KOPT-K1 (cell line): ENCODE measurements around the gene FKBP1A.
"Not testable (repeated sequence)": the region's sequence is repeated elsewhere in the genome, so short reads cannot be mapped to it uniquely, and the experiment has no call there.

Experiments used
- H3K27ac ChIP-seq: fragments of 200-600 bp; sonication (generic); 2 replicates; pipeline ENCODE4 v1.5.1; 2016; ENCODE audit warnings: antibody characterized with exemption, mild to moderate bottlenecking, low read depth, low read length; ENCODE audit not compliant: poor library complexity, severe bottlenecking
- H3K36me3 ChIP-seq: fragments of 200-600 bp; sonication (generic); 2 replicates; pipeline ENCODE4 v1.5.1; 2017; ENCODE audit warnings: antibody characterized with exemption, mild to moderate bottlenecking, low read length, moderate library complexity; ENCODE audit not compliant: insufficient read depth
- H3K9me3 ChIP-seq: fragments of 200-600 bp; sonication (generic); 2 replicates; pipeline ENCODE4 v1.5.1; 2017; ENCODE audit warnings: antibody characterized with exemption, low read length, mild to moderate bottlenecking; ENCODE audit not compliant: insufficient read depth, poor library complexity, severe bottlenecking

Gene FKBP1A

DNA sequence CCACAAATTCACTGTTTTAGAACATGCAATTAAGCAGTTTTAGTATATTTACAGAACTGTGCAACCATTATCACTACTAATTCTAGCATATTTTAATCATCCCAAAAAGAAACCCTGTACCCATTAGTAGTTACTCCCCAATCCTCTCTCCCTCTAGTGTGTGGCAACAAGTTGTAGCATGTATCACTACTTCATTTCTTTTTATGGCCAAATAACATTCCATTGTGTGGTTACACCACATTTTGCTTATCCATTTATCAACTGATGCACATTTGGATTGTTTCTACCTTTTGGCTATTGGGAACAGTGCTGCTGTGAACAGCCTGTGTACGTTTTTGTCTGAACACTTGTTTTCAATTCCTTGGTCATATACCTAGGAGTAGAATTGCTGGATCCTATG lies 31.5 kb upstream of the FKBP1A start:
- Histone ChIP-seq H3K27ac (no peak overlapping the region), H3K9me3 (peaks cover 20% of the 10 kb centered on the region)

DNA sequence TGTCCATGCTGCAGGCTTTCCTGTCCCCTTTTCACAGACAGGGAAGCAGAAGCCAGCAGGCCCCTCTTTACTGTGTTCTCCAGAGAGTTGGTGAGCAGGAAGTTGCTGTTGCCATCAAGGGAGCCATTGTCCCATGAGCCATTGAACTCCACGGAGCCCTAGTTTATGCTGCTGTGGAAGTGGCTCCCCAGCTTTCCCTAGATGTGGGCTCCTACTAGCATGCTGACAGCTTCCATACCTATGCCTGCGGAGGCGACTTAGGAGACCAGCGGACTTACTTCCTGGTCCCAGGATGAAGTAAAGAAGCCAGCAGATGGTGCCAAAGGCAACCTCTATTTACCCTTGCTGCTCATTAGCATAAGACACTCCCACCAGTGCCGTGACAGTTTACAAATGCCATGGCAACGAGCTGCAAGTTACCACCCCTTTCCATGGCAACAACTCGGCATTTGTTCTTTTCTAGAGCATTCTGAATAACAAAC lies 30.8 kb upstream of the FKBP1A start:
- H3K27ac ChIP-seq = no peak overlapping the region
- peaks cover 20% of the 10 kb centered on the region for H3K9me3 ChIP-seq
- H3K36me3 ChIP-seq = no peaks in the 10 kb centered on the region

More for the DNA sequence above, 31.5 kb upstream of the FKBP1A start:
- no peaks in the 10 kb centered on the region for H3K36me3 ChIP-seq

DNA sequence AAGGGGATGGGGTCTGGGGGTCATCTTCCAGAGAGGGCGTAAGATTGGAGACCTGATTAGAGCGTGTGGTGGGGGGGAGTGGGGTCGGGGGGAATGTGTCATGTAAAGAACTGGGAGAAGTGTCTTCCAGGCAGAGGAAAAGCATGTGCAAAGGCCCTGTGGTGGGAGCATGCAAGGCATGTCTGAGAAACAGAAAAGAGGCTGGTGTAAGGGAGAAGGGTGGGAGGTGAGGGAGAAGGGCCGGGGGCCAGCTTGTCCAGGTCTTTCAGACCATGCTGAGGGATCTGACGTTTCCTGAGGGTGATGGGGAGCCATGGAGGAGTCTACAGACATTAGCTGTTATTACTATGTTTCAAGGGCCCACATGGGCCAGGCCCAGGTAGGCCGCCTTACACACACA lies 30.4 kb upstream of the FKBP1A start:
- H3K27ac ChIP-seq = no peak overlapping the region
- no peaks in the 10 kb centered on the region for H3K36me3 ChIP-seq
- H3K9me3 ChIP-seq = peaks cover 20% of the 10 kb centered on the region

DNA sequence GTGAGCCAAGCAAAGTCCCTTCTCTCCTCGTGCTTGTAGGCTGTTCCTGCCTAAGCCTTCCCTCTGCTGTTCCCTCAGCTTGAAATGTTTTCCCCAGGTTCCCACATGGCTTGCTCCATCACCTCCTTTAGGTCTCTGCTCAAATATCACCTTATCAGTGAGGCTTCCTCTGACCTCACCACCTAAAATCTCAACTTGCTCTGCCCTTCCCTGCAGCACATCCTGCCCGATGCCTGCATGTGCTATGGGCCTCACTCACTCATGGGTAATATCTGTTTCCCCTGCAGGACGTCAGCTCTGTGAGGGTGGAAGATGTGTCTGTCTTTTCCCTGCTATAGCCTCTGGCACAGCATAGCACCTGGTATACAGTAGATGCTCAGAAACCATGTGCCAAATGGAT lies 29.9 kb upstream of the FKBP1A start:
- H3K36me3 ChIP-seq = no peaks in the 10 kb centered on the region
- peaks cover 20% of the 10 kb centered on the region for H3K9me3 ChIP-seq
- no peak overlapping the region for H3K27ac ChIP-seq

DNA sequence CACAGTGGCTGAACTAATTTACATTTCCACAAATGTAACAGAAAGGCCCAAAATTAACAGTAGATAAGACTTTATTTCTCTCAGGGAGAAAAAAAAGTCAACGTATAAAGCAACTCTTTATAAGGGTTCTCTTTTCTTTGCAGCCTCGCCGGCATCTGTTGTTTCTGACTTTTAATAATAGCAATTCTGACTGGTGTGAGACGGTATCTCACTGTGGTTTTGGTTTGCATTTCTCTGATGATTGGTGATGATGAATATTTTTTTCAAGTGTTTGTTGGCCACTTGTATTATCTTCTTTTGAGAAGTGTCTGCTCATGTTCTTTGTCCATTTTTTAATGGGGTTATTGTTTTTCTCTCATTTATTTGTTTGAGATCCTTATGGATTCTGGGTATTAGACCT lies 27.2 kb upstream of the FKBP1A start:
- Histone ChIP-seq H3K36me3 (no peaks in the 10 kb centered on the region), H3K27ac (no peak overlapping the region), H3K9me3 (peaks cover 20% of the 10 kb centered on the region)

DNA sequence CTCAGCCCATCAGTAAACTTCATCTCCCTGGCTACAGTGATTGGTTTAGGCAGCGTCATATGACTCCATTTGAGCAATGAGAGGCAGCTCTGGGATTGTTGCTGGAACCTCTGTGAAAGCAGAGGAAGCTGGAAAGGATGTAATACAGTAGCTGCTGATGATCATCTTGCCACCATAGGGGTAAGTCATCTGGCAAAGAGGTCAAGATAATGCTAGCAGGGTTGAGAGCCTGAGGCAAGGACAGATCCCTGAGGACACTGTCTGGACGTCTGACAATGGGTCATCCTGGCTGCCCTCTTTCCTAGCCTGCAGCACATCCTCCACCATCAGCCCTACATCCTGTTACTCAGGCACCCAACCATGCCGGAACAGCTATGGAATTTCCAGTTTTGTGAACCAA lies 25.5 kb upstream of the FKBP1A start:
- H3K27ac ChIP-seq = no peak overlapping the region
- peaks cover 20% of the 10 kb centered on the region for H3K9me3 ChIP-seq
- no peaks in the 10 kb centered on the region for H3K36me3 ChIP-seq

DNA sequence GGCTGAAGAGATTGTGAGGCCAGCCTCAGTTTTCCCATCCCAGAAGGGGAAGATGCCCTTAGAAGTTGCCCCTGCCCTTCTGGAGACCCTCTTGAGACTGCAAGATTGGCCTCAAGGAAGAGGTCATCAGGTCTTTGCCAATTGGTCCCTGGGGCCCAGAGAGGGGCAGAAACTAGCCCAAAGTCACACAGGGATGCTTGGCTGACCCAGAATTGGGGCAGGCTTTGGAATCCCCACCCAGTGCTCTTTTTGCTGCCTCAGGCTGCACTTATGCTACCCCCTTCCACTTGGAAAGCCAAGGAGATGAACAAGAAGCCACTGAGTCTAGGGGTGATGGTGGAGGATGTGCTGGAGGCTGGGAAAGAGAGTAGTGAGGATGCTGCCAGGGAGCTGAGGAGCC lies 24.9 kb upstream of the FKBP1A start:
- Histone ChIP-seq H3K27ac (no peak overlapping the region), H3K36me3 (no peaks in the 10 kb centered on the region), H3K9me3 (peaks cover 20% of the 10 kb centered on the region)

DNA sequence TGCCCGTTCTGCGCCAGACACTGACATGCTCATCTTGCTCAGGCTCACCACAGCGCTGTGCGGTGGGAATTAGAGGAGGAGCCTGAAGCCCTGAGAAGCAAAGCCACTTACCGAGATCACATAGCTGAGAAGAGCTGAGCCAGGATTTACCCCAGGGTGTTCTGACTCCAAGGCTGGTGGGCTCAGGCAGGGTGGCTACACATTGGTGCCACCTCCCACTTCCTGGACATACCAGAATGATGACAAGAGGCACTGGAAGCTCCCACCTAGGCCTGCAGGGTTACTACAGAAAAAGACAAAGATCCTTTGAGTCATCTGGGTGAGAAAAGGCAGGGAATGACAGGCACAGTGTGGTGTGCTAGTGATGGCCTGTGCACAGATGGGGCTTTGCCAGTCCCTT lies 24.4 kb upstream of the FKBP1A start:
- Histone ChIP-seq H3K36me3 (no peaks in the 10 kb centered on the region), H3K9me3 (peaks cover 20% of the 10 kb centered on the region), H3K27ac (no peak overlapping the region)

DNA sequence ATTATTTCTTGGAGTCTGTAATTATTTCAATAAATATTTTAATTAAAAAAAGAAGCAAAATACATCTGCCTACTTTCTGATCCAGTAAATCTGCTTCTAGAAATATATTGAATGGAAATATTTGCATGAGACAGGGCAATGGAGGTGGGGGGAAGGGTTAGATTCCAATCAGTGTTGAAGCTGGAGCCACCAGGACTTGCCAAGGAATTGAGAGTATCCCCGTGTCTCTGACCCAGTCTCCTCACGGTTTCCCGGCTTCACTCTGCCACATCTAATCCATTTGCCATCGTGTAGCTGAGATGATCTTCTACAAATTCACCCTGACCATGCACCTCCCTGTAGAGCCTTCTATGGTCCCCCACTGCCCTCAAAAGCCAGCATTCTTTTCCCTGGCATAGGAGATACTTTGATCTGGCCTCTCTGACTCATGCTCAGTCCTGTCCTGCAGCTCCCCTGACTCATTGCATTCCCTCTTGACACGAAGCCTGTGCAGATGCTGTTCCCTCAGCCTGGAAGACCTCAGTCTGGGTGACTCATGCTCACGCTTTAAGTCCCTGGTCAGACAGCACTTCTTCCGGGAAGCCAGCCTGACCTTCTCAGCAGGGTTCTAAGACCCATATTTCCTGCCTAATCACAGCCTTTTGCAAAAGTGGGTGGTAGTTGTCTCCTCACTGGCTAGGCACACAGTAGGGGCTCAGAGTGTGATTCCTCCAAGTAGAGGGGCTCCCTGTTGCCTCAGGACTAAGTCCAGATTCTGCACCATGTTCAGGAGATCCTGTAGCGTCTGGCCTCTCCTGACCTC lies 23.0 kb upstream of the FKBP1A start:
- no peak overlapping the region for H3K27ac ChIP-seq

DNA sequence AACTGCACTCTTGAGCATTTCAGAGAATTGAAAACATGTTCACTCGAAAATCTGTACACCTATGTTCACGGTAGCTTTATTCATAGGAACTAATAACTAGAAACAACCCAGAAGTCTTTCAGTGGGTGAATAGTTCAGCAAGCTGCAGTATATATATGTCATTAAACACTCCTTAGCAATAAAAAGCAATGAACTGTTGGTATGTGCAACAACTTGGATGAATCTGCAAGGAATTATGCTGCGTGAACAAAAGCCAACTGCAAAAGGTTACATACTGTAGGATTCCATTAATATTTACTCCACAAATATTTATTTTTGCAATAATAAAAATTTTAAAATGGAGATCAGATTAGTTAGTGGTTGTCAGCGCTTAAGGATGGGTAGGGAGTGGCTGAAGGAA lies 22.1 kb upstream of the FKBP1A start:
- Histone ChIP-seq H3K36me3 (no peaks in the 10 kb centered on the region), H3K9me3 (peaks cover 10% of the 10 kb centered on the region), H3K27ac (no peak overlapping the region)

More for the DNA sequence above, 23.0 kb upstream of the FKBP1A start:
- Histone ChIP-seq H3K9me3 (peaks cover 15% of the 10 kb centered on the region), H3K36me3 (no peaks in the 10 kb centered on the region)

DNA sequence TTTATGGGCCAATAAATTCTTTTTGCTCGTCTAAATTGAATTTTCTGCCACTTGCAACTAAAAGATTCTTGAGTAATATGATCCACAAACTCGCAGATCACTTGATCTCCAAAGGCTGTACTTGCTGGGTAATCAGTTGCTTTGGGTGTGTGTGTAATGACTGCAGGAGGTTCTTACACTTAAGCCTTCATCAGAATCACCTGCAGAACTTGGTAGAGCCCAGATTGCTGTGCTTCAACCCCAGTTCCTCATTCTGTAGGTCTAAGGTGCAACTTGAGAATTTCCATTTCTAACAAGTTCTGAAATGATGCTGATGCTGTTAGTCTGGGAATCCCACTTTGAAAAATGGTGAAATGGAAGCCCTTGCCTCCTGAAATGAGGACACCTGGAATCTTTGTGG lies 12.9 kb upstream of the FKBP1A start:
- H3K9me3 ChIP-seq = peaks cover 15% of the 10 kb centered on the region
- H3K36me3 ChIP-seq = no peaks in the 10 kb centered on the region
- H3K27ac ChIP-seq = no peak overlapping the region

DNA sequence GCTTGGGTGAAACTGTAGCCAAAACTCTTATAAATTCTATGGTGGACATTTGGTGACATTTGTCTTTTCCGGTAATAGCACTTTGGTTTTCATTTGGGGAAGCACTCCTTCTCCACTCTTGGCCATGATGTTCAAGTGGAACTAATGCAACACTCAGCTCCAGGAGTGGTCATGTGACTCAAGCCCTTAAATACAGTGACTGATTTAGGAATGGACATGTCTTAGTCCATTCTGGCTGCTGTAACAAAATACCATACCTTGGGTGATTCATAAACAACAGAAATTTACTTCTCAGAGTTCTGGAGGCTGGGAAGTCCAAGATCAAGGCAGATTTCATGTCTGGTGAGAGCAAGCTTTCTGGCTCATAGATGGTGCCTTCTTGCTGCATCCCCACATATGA lies 10.8 kb upstream of the FKBP1A start:
- H3K27ac ChIP-seq = no peak overlapping the region
- H3K36me3 ChIP-seq = no peaks in the 10 kb centered on the region
- H3K9me3 ChIP-seq = peaks cover 11% of the 10 kb centered on the region

DNA sequence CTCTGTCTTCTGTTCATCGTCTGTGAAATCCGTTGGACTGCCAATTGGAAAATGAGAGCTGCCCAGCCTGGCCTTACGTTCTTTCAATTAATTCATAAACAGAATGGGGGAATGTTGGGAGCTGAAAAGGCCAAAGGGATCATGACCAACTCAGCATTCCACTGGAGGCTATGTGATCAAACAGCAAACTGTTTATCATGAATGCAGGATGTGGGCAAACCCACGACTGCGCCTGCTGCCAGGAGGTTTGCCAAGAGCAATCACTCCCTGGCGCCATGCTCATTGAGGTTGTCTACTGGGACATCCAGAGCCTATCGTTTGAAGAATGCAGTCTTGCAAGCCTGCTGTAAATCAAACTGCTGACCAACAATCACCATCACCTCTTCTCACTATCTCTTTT lies 9.3 kb upstream of the FKBP1A start:
- peaks cover 19% of the 10 kb centered on the region for H3K9me3 ChIP-seq
- H3K36me3 ChIP-seq = no peaks in the 10 kb centered on the region
- H3K27ac ChIP-seq = no peak overlapping the region

DNA sequence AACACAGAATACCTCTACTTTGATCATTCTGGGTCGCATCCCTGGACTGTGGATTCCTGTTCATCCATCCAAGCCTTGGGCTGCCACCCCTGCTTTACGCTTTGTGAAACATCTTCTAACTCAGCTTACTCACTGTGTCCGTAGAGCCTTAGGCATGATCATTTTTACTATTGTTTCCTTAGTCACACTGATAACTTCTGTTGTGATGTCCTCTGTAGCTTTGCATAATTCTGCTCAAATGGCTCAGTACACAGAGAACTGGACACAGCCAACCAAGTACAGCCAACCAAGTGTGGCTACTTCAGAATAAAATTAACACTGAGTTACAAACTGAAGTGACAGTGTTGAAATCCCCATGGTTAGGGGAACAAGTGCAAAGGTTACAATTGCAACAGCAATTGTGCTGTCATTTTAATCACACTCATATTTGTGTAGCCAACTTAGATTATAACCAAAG lies 8.6 kb upstream of the FKBP1A start:
- no peak overlapping the region for H3K27ac ChIP-seq
- H3K9me3 ChIP-seq = peaks cover 26% of the 10 kb centered on the region
- no peaks in the 10 kb centered on the region for H3K36me3 ChIP-seq

DNA sequence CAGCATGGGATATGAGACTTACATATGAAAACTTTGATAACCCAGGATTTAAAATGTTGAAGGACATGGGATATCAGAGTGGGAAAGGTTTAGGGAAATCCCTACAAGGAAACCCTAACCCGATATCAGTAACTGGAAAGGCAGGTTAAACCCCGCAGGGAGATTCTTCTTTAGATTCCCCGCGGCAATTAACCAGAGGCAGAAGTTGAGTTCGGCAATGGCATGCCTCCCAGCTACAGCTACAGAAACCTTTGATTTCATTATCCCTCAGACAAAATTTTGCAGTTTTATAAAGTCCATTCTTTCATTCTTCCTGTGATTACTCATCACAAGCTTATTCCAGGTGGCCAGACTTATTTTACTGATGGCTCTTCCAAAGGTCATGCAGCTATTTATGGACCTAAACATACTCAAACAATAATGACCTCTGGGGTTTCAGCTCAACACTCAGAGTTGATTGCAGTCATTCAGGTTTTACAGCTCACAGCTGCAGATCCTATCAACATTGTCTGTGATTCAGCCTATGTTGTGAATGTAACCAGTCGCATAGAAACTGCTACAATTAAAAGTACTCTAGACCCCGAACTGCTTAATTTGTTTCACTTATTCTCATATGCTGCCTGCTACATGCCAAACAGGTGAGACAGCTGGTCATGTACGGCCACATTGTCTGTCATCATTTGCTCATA lies 7.0 kb upstream of the FKBP1A start:
- H3K36me3 ChIP-seq, H3K27ac ChIP-seq: not testable (repeated sequence)
- peaks cover 26% of the 10 kb centered on the region for H3K9me3 ChIP-seq

DNA sequence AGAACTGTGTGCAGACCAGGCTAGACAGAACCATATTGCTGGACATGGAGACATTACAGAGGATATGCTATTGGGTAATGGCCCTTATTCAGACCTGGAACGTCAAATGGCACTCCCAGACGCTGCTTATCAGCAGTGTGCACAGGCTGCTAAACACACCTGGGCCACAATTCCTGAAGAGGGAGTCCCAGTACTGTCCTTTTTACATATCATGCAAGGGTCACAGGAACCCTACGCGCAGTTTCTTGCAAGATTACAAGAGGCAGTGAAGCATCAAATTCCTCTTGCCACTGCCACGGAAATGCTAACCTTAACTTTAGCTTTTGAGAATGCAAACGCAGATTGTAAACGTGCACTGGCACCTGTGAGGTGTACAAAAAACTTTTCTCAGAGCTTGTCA lies 5.3 kb upstream of the FKBP1A start:
- not testable (repeated sequence) for H3K27ac ChIP-seq, H3K36me3 ChIP-seq
- H3K9me3 ChIP-seq = peaks cover 26% of the 10 kb centered on the region
